H1 (cell line): ENCODE data around the gene PCDH9. TPM values are rescaled to one million over a fixed set of nuclear protein-coding genes. Genes with fewer than 3 reads are reported as not detected.

Experiments
- ATF2 ChIP-seq: IDR thresholded peaks from 2 replicates; pipeline ENCODE4 v1.6.1; 2012; ENCODE audit warnings: low read length, inconsistent platforms
- CHD1 ChIP-seq: IDR thresholded peaks from 2 replicates; pipeline ENCODE4 v1.6.1; 2012; ENCODE audit warnings: low read depth, low read length, improper control_type of control experiment
- KDM4A ChIP-seq: IDR thresholded peaks from one replicate; pipeline ENCODE4 v1.7.1; 2012; ENCODE audit warnings: low read depth, mild to moderate bottlenecking, moderate library complexity, low read length, inconsistent platforms; ENCODE audit not compliant: severe bottlenecking
- KDM5A ChIP-seq: fragments of 200-600 bp; IDR thresholded peaks from 2 replicates; pipeline ENCODE4 v1.7.1; 2012; ENCODE audit warnings: mild to moderate bottlenecking, low read length, inconsistent platforms, mixed read lengths
- SP1 ChIP-seq: IDR thresholded peaks from 2 replicates; pipeline ENCODE4 v1.6.1; 2011; ENCODE audit warnings: low read depth, low read length
- polyA plus RNA-seq, 7 experiments: library from polyadenylated mRNA; depleted of rRNA in 3 of 7; stranded (reverse) in 5 of 7; unstranded in 2 of 7; fragments of >200 nt in 5 of 7; fragments of 200-250 nt in 2 of 7; gene quantifications; 1 replicate in 5 of 7; 2 replicates in 1 of 7; 4 replicates in 1 of 7; pipeline versions ENCODE4 v1.2.1 to v1.2.3, GENCODE V29; 2011 to 2013; ENCODE audit warnings: missing spikeins in 2 of 7, mixed read lengths in 2 of 7
- total RNA-seq: library from RNA; stranded (reverse); fragmentation: NEBNext Ultra II Directional; extraction: Animal tissue kit (Norgen Biotek cat#: 25700); gene quantifications from 2 replicates; pipeline ENCODE4 v1.2.1, GENCODE V29; 2021

The PCDH9 gene
- total and polyA plus RNA-seq, 2 of the 8 experiments (the other 6 are each of a cell fraction or from before 2014, with no cell fraction given) = 0.12 to 0.60 TPM

- TF ChIP-seq ATF2 = no peak
- no peak for TF ChIP-seq CHD1
- no peak for TF ChIP-seq SP1
- TF ChIP-seq KDM5A = no peak
- no peak for TF ChIP-seq KDM4A
Observed at GRCh38 chr13:67227131-67227983, 2.8 kb downstream of the PCDH9 start (continued).
